HG02763 (cell line): ENCODE measurements around the gene IL17REL.

Experiments
- ATAC-seq: cut with Tn5 transposase; IDR thresholded peaks from one replicate; pipeline ENCODE4 v1.9.1; 2021; ENCODE audit warnings: mild to moderate bottlenecking, moderate library complexity; ENCODE audit not compliant: unreplicated experiment

IL17REL gene

DNA sequence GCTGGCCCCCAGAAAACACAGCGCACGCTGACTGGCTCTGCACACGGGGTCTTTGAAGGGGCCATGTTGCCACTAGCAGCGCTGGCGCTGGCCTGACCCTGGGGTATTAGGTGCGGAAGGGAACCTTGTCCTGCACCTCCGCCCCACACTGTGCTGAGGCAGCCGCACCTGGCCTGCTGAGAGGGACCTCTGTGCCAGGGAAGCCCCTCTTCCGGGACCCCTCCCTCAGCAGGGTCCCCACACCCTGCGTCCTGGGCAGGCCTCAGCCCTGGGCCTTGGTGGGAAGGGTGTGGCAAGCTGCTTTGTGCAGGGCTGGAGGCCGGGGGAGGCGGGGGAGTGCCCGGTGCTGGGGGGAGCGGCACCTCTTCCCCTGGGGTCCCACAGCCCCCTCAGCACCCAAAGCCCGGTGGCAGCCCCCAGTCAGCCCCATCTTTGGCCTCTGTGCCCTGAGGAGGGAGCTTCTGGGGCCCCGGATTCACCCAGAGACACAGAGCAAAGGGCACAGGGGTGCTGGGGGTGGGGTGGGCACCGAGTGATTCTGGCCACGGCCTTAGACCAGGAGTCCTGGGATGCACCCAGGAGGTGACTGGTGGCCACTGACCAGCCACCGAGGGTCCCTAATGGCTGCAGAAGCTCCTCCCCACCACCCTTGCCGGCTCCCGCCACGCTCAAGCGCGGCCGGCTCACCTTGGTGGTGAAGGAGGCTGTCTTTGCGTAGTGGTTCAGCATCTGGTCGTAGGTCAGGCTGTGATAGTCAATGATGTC is 34.1 kb upstream of the IL17REL start:
- ATAC-seq = no peak

DNA sequence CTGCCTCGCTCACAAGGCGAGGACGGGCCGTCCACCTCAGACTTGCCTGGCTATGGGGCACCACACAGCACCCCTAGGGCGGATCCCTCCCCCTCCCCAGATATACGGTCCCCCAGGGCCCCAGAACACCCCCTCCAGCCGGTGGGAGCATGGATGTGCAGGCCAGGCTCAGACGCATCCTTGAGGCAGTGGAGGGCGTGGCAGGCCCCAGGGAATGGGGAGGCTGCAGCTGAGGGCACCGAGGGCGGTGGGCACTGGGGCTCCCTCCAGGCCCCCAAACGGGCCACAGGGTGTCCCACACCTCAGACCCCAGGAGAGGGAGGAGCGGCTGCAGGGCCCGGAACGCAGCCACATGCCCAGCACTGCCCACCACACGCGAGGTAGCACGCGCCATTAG is 33.5 kb upstream of the IL17REL start:
- no peak for ATAC-seq

DNA sequence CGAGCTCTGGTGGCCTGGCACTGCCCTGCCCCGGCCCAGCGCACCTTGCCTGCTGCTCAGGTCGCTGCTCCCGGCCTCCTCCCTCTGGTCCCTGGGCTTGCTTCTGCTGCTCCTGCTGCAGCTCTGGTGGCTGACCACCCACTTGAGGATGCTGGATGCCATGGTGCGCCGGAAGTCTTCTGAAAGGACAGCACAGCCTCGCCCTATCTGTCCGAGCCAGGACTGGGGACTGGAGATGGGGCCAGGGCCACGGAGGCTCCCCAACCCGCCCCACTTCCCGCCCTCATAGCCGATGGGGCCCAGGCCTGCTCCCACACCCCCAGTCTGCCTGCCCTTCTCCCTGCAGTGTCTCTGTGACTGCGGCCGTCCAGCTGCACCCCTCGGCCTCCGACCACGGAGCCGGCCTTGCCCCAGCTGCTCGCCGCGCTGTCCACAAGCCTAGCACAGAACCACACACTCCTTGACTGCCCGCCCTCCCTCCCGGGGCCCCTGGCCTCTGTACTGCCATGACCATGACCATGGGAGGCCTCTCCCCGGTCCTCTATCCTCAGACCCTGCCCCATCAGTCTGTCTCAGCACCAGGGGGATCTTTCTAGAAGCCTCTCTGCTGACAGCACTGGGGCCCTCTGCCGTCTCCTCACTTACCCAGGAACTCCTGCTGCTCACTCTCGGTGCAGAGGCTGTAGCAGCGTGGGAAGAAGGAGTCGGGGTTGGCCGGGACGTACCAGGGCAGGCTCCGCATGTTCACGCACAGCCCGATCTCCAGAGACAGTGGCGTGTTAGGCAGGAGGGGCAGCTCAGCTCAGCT is 32.9 kb upstream of the IL17REL start:
- ATAC-seq = no peak

GRCh38 chr22:50044485-50045118 is 32.0 kb upstream of the IL17REL start:
- no peak for ATAC-seq

- no peak for ATAC-seq
Observed at GRCh38 chr22:50041361-50042065, 28.9 kb upstream of the IL17REL start.

DNA sequence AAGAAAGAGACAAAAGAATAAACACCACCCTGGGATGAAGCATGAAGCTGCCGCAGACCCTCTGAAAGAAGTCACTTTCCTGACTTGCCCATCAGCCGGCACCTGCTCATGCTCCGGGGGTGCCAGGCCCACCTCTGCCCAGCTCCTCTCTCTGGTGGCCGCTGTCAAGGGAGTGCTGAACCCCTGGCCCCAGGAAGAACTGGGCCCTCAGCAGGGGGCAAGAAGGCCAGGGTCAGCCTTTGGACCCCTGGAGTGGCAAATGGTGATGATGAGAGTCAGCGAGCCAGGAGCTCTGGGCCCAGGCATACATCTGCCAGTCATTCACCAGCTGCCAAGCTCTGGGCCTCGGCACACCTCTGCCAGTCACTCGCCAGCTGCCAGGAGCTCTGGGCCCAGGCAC is 28.2 kb upstream of the IL17REL start:
- no peak for ATAC-seq

GRCh38 chr22:50039669-50040443 is 27.3 kb upstream of the IL17REL start:
- no peak for ATAC-seq

DNA sequence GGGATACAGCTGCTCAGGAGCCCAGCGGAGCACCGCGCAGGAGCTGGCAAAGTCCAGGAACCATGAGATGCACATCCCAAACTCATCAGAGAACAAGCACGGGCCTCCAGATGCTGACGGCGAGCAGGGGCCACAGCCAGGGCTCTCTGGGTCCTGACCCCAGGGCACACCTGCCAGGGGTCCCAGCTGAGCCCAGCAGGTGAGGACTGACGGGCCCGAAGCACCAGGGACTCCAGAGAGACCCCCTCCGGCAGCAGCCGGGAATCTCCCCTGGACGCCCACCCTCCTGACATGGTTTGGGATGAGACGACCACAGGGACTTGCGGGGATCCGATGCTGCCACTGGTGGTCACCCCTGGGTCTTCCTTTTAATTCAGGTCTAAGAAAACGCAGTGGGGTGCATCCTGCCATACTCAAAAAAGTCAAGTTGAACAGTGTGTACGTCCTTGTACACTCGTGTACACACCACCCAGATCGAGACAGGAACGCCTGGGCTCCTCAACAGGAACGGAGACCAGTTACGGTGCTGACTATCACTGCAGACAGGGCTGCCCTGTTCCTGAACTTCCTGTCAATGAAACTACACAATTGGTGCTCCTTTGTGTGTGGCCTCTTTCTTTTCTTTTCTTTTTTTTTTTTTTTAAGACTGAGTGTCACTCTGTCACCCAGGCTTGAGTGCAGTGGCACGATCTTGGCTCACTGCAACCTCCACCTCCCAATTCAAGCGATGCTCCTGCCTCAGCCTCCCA is 23.6 kb upstream of the IL17REL start:
- no peak for ATAC-seq

DNA sequence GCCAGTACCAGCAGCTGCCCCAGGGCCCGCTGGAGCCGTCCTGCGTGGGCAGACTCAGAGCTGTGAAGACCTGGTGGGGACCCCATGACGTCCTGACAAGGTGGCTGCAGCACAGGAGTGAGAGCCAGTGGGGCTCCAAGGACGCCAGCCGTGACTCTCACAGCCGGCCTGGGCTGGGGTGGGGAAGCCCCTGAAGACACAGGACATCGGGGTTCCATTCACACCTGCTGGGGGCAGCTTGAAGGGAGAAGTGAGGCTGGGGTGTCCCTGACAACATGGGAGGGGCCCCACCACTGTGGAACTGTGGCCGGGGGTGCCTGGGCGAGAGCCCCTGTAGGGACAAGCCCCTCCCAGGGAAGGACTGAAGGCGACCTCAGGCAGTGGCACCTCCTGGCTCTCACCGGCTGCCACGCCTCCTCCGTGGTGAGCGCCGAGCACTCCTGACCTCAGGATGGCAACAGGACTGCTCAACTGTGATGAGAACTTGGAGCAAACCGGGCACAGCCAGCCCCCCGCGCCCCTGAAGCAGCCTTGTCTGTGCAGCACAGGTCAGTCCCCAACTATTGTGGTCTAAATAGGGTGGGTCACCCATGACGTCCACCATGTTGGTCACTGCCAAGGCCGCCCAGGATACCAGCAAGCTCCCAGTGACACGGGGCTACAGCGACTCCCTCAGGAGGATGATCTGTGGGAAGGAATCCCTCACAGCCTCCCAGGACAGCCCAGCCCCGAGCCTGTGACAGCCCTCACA is 22.7 kb upstream of the IL17REL start:
- no peak for ATAC-seq

DNA sequence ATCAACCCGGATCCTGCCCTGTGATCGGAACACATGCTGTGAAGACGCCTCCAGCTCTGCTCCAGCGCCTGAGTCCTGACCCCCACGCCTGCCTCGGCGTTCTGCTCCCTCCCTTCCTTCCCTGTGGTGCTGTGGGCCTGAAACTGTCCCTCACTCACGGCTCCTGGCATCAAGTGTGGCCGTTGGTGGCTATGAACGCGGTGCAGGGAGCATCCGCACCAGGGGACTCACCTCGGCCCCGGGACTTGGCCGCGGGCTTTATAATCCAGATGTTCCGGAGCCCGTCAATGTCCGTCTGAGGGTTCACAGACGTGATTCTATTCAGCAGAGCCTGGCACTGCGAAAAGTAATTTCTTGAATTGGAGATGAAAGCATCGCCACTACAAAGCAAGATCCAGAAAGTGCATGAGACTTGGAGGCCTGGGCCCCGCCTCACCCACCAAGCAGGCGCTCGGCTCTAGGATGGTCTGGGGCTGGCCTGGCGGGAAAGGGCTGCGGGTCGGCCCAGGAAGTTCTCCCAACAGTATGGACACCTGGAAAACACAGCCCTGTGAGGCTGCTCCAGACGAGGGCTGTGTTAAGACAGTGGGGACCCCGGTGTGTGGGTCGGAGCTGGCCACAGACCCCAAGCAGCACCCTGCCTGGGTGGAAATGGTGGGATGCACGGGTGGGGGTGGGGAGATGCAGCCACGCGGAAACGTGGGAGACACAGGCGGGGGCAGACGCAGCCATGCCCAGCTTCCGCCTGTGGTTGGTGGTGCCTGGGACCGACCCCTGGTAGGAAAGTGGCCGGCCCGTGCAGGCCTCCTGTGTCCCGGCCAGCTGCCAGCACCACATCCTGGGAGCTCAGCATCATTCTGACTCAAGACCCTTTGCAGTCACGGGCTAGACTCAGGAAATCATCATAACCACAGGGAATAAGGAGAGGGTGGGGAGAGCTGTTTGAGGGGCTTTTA is 21.8 kb upstream of the IL17REL start:
- no peak for ATAC-seq

DNA sequence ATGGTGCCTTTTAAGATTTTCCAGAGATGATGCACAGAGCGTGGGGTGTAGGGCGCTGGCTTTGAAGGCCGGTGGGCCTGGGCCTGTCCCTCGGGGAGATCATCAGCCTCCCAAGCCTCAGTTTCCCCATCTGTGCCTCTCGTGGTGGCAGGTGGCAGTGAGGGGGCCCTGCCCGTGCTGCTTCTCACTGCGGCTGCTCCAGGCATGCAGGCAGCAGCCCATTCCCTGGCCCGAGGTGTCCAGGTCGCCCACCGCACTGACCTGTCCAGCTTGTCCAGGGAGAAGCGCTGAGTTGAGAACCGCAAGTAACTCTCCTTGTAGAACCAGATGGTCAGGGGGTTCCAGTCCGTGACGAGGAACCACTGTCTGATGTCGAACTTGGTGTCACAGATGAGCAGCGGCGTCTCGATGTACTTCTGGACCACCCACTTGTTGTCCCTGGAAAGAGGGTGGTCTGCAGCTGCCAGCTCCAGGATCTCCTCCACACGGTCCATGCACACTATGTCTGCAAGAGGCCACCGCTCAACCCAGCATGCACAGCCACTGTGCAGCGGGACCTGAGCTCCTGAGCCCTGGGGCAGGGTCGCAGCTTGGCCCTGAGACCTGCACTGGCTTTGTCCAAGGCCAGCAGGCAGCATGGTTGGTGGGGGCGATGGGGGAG is 20.5 kb upstream of the IL17REL start:
- ATAC-seq = no peak

- no peak for ATAC-seq
Observed at GRCh38 chr22:50032109-50032871, 19.7 kb upstream of the IL17REL start.

GRCh38 chr22:50031189-50032091 is 18.9 kb upstream of the IL17REL start:
- ATAC-seq = no peak

GRCh38 chr22:50030297-50031188 is 18.0 kb upstream of the IL17REL start:
- ATAC-seq = no peak
